Measurements from ENCODE around the gene HERC6.

Gene HERC6

GRCh38 chr4:88456670-88457306, 78.1 kb downstream of the HERC6 start, which contains the start of gene HERC5:
Gene HERC5, plus strand, starts transcription at chr4:88457119. Its CDS starts 151 bp downstream, at chr4:88457270.
- no peaks in the 10 kb centered on the region for H3K36me3 ChIP-seq (ENCODE audit: control insufficient read depth, insufficient read depth, low read length)
- H3K27ac ChIP-seq (ENCODE audit: low read depth, low read length), result peak within 1 kb of the TSS; percentile 56
- H3K4me3 ChIP-seq (ENCODE audit: low read length), result peak within 1 kb of the TSS; percentile 82
- peak within 1 kb of the TSS; percentile 47 for H3K9ac ChIP-seq (ENCODE audit: low read length)
- no peaks in the 10 kb centered on the region for H3K4me1 ChIP-seq (ENCODE audit: control insufficient read depth, insufficient read depth, low read length)
- no peaks in the 10 kb centered on the region for H3K27me3 ChIP-seq (ENCODE audit: control insufficient read depth, insufficient read depth, low read length)

- Histone ChIP-seq H3K4me3 (ENCODE audit: low read length) (peak overlapping the region; percentile 82), H3K27ac (ENCODE audit: low read depth, low read length) (peak overlapping the region; percentile 56), H3K9ac (ENCODE audit: low read length) (no peak overlapping the region), H3K27me3 (ENCODE audit: control insufficient read depth, insufficient read depth, low read length) (no peaks in the 10 kb centered on the region), H3K4me1 (ENCODE audit: control insufficient read depth, insufficient read depth, low read length) (no peaks in the 10 kb centered on the region), H3K36me3 (ENCODE audit: control insufficient read depth, insufficient read depth, low read length) (peaks cover 3% of the 10 kb centered on the region)
These were observed 78.9 kb downstream of the HERC6 start for GRCh38 chr4:88457307-88458103.

- peak overlapping the region; percentile 56 for H3K27ac ChIP-seq (ENCODE audit: low read depth, low read length)
These were observed 79.6 kb downstream of the HERC6 start for GRCh38 chr4:88458104-88458740.

DNA sequence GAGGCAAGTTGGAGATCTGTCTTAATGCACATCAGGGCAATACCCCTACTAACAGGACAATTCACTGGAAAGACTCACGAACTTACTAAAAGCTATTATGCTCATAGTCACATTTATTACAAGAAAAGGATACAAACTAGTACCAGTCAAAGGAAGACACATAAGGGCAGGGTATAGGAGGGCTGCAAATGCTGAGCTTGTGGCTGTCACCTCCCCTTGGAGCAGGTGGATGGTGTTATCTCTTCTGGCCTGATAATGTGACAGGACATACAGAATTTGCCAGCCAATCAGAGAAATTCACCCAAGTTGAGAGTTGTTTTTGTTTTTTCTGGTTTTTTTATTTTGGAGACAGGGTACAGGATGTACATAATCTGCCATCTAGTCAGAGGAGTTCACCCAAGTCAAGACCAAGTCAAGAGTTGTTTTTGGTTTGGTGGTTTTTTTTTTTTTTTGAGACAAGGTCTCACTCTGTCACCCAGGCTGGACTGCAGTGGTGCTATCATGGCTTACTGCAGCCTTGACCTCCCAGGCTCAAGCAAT, 87.1 kb downstream of the HERC6 start:
- Histone ChIP-seq H3K27ac (ENCODE audit: low read depth, low read length) (no peak overlapping the region), H3K4me3 (ENCODE audit: low read length) (no peak overlapping the region), H3K36me3 (ENCODE audit: control insufficient read depth, insufficient read depth, low read length) (peaks cover 3% of the 10 kb centered on the region), H3K27me3 (ENCODE audit: control insufficient read depth, insufficient read depth, low read length) (no peaks in the 10 kb centered on the region), H3K4me1 (ENCODE audit: control insufficient read depth, insufficient read depth, low read length) (no peaks in the 10 kb centered on the region), H3K9ac (ENCODE audit: low read length) (no peak overlapping the region)

More at GRCh38 chr4:88458104-88458740, 79.6 kb downstream of the HERC6 start:
- H3K4me3 ChIP-seq (ENCODE audit: low read length), result no peak overlapping the region
- no peak overlapping the region for H3K9ac ChIP-seq (ENCODE audit: low read length)
- no peaks in the 10 kb centered on the region for H3K27me3 ChIP-seq (ENCODE audit: control insufficient read depth, insufficient read depth, low read length)
- H3K36me3 ChIP-seq (ENCODE audit: control insufficient read depth, insufficient read depth, low read length), result peaks cover 3% of the 10 kb centered on the region
- no peaks in the 10 kb centered on the region for H3K4me1 ChIP-seq (ENCODE audit: control insufficient read depth, insufficient read depth, low read length)

- H3K36me3 ChIP-seq (ENCODE audit: control insufficient read depth, insufficient read depth, low read length), result no peaks in the 10 kb centered on the region
- H3K4me1 ChIP-seq (ENCODE audit: control insufficient read depth, insufficient read depth, low read length), result no peaks in the 10 kb centered on the region
- no peak overlapping the region for H3K4me3 ChIP-seq (ENCODE audit: low read length)
- H3K9ac ChIP-seq (ENCODE audit: low read length), result no peak overlapping the region
- H3K27ac ChIP-seq (ENCODE audit: low read depth, low read length), result no peak overlapping the region
- H3K27me3 ChIP-seq (ENCODE audit: control insufficient read depth, insufficient read depth, low read length), result no peaks in the 10 kb centered on the region
These were observed 88.7 kb downstream of the HERC6 start for GRCh38 chr4:88467392-88467791.

DNA sequence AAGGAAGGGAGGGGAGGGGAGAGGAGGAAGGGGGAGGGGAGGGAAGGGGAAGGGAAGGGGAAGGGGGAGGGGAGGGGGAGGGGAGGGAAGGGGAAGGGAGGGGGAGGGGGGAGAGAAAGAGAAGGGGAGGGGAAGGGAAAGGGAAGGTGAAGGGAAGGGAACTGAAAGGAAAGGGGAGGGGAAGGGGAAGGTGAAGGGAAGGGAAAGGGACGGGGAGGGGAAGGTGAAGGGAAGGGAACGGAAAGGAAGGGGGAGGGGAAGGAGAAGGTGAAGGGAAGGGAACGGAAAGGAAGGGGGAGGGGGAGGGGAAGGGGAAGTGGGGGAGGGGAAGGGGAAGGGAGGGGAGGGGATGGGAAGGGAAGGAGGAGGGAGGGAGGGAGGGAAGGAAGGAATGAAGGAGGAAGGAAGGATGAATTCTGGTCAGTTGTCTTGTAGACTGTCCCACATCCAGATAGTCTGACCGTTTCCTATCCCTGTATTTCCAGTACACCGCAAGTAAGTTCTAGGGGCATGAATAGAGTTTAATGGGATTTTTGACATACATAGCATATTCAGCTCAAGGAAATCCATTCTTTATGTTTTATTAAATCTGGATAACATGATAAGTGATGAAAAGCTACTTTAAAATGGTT, 98.7 kb downstream of the HERC6 start:
- no peaks in the 10 kb centered on the region for H3K27me3 ChIP-seq (ENCODE audit: control insufficient read depth, insufficient read depth, low read length)
- no peak overlapping the region for H3K9ac ChIP-seq (ENCODE audit: low read length)
- H3K4me3 ChIP-seq (ENCODE audit: low read length), result no peak overlapping the region
- H3K27ac ChIP-seq (ENCODE audit: low read depth, low read length), result no peak overlapping the region
- H3K36me3 ChIP-seq (ENCODE audit: control insufficient read depth, insufficient read depth, low read length), result no peaks in the 10 kb centered on the region
- H3K4me1 ChIP-seq (ENCODE audit: control insufficient read depth, insufficient read depth, low read length), result no peaks in the 10 kb centered on the region

- Histone ChIP-seq H3K27ac (ENCODE audit: low read depth, low read length) (no peak overlapping the region), H3K4me1 (ENCODE audit: control insufficient read depth, insufficient read depth, low read length) (no peaks in the 10 kb centered on the region), H3K4me3 (ENCODE audit: low read length) (no peak overlapping the region), H3K9ac (ENCODE audit: low read length) (no peak overlapping the region), H3K27me3 (ENCODE audit: control insufficient read depth, insufficient read depth, low read length) (no peaks in the 10 kb centered on the region), H3K36me3 (ENCODE audit: control insufficient read depth, insufficient read depth, low read length) (no peaks in the 10 kb centered on the region)
These were observed 99.6 kb downstream of the HERC6 start for GRCh38 chr4:88478247-88478646.

DNA sequence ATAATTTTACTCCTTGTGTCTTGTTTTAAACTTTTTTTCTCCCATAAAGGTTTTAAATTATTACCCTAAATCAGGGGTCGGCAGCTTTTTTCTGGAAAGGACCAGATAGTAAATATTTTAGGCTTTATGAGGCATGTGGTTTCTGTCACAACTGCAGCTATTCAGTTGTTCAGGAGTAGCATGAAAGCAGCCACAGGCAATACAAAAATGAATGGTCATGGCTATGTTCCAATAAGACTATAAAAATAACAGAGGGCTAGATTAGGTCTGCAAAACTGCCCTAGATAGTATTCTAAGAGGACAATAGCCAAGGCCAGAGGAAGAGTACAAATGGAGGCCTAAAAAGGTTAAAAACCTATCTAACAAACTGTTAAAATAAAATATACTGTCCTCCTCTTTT, 102.9 kb downstream of the HERC6 start:
- no peak overlapping the region for H3K4me3 ChIP-seq (ENCODE audit: low read length)
- no peaks in the 10 kb centered on the region for H3K4me1 ChIP-seq (ENCODE audit: control insufficient read depth, insufficient read depth, low read length)
- no peaks in the 10 kb centered on the region for H3K36me3 ChIP-seq (ENCODE audit: control insufficient read depth, insufficient read depth, low read length)
- no peak overlapping the region for H3K9ac ChIP-seq (ENCODE audit: low read length)
- no peak overlapping the region for H3K27ac ChIP-seq (ENCODE audit: low read depth, low read length)
- no peaks in the 10 kb centered on the region for H3K27me3 ChIP-seq (ENCODE audit: control insufficient read depth, insufficient read depth, low read length)

- no peaks in the 10 kb centered on the region for H3K36me3 ChIP-seq (ENCODE audit: control insufficient read depth, insufficient read depth, low read length)
- H3K4me1 ChIP-seq (ENCODE audit: control insufficient read depth, insufficient read depth, low read length), result no peaks in the 10 kb centered on the region
- H3K4me3 ChIP-seq (ENCODE audit: low read length), result no peak overlapping the region
- no peak overlapping the region for H3K9ac ChIP-seq (ENCODE audit: low read length)
- no peak overlapping the region for H3K27ac ChIP-seq (ENCODE audit: low read depth, low read length)
- H3K27me3 ChIP-seq (ENCODE audit: control insufficient read depth, insufficient read depth, low read length), result no peaks in the 10 kb centered on the region
These were observed 110.6 kb downstream of the HERC6 start for GRCh38 chr4:88489100-88489761.
